HG02588 (cell line): ENCODE results near the gene PHLPP2.
"Not testable (repeated sequence)": the region's sequence is repeated elsewhere in the genome, so short reads cannot be mapped to it uniquely, and the experiment has no call there.

ENCODE experiments used
- ATAC-seq: cut with Tn5 transposase; IDR thresholded peaks from one replicate; pipeline ENCODE4 v1.9.1; 2021; ENCODE audit warnings: mild to moderate bottlenecking, moderate library complexity; ENCODE audit not compliant: unreplicated experiment

The PHLPP2 gene

DNA sequence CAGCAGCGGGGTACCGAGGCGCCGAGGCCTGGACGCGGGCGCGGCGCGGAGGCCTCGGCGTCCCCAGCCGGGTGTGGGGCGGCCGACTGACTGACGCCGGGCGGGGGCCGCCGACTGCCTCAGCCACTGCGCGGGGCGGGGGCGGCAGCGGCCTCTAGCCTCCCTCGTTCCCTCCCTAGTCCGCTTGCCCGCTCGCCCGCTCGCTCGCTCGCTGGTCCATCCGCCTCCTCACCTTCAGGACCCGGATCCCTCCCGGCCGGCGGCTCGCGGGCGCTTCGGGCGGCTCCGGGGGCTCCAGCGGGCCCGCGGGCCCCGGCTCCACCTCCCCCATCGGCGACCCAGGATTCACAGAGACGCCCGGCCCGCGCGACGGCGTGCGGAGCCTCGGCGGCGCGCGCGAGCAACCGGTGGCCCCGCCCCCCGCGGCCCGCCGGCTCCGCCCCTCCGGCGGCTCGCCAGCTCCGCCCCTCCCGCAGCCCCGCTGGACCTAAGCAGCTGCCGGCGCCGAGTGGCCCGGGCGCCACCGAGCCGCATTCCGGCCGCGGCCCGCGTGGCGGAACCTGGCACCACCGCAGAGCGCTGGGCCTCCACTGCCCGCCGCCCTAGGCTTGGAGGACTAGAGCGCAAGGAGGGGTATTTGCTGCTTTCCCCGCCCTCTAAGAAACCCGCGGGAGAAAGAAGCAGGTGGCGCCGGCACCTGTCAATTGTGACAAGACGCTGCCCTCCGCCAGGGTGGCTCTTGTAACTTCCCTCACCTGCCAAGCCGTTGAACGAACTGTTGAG lies 773 bp downstream of the PHLPP2 start:
- ATAC-seq, result peak; percentile 67

DNA sequence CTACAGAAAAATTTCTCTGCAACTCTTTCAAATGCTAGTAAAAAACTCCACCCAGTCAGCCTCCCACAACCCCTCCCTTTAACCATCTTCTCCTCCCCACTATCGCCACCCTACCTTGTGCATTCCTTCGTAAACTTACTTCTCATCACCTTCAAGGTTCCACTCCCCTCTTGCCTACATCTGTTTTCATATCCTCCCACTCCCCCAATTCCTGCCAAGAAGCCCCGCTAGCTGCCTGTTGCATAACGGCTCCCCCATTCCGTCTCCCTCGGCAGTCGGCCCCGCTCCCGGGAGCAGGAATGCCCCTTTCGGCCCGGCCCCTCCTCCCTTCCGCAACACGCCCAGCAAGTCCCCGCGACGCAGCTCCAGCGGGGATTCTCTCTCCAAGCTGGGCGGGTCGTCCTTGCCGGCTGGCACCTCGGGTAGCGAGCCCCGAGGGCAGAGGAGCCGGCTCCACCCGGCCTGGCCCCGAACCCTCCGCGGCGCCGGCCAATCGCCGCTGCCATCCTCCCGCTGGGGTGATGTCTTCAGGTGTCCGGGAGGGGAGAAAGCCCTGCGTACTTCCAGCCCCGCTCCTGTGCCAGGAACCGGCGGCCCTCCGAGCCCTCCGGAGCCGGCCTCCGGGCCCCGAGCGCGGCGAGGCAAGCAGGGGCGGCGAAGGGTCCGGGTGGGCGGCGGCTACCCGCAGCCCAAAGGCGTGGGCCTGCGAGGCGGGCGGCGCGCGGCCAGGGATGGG lies 1.5 kb downstream of the PHLPP2 start:
- peak; percentile 34 for ATAC-seq

DNA sequence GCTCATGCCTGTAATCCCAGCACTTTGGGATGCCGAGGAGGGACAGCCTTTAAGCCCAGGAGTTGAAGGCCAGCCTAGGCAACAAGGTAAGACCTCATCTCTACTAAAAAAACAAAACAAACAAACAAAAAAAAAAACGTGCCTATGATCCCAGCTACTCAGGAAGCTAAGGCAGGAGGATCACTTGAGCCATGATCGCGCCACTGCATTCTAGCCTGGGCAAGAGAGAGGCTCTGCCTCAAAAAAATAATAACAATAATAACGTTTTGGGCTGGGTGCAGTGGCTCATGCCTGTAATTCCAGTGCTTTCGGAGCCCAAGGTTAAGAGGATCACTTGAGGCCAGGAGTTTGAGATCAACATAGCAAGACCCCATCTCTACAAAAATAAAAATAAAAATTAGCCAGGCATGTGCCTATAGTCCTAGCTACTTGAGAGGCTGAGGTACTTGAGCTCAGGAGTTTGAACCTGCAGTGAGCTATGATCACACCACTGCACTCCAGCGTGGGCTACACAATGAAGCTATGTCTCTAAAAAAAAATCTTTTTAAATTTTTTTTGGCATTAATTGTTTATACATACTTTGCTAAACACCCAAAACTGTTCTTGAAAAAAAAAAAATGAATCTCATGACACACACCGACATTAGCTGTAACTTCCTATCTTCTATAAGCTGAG lies 3.3 kb downstream of the PHLPP2 start:
- ATAC-seq, result no peak

DNA sequence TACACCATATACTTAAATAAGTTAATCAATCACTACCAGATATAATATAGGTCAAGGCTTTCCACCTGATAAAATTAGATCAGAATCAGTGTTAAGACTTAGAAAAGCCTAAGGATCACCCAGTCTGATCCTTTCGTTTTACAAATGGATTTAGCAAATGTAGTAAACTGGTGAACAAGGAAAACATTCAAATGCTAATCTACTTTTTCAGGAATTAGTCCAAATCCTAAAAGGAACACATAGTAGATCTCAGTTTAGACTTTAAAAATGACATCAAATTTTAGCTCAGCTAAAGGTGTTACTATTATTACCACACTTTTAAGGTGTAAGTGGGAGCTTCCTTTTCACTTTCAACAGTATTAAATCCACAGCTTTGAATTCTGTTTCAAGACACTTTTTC lies 12.0 kb downstream of the PHLPP2 start:
- ATAC-seq, result no peak

DNA sequence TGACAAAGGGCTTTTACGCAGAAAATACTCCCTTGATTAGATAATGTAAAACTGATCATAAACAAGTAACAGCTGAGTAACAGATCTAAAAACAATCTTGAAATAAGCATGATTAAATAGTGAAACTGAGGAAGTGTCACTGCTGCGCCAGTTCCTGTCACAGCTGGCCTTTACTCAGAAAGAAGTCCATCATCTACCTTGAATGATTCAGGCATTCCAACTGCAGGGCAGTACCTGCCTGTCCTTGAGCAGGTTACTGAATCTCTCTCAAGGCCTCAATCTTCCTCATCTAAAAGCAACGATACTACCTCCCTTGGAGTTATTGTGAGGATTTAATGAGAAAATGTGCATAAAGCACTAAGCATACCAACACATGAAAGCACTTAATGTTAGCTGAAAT lies 12.7 kb downstream of the PHLPP2 start:
- no peak for ATAC-seq

DNA sequence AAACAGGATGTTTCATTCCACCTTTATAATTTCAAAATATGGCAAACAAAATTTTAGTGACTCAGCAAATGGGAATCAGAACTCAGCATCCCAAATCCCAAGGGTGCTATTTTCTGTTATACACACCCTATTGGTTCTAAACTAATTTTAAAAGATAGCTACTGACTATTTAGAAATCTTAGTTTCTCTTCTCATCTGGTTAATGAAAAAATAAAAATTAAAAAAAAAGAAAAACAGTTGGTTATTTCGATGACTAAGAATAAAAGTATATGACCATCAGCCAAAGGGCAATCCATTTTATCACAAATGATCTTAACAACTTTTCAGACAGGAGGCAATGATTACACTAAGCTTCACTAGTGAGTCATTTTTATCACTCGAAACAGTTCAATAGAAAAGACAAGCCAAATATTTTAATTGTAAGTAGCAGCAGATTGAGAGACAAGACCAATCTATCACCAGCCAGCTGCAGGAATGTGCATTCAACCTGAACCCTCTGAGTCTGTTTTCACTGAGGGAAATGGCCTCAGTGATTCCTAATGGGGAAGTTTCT lies 15.2 kb downstream of the PHLPP2 start:
- no peak for ATAC-seq

DNA sequence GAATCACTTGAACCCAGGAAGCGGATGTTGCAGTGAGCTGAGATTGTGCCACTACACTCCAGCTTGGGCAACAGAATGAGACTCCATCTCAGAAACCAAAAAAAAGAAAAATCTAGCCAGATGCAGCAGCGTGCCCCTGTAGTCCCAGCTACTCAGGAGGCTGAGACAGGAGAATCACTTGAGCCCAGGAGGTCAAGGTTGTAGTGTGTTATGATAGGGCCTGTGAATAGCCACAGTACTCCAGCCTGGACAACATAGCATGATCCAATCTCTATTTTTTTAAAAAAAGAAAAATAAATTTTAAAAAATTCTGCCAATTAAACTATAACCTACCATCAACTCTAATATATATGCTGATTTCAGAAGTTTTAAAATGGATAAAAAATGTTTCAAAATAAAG lies 15.8 kb downstream of the PHLPP2 start:
- ATAC-seq, result no peak

DNA sequence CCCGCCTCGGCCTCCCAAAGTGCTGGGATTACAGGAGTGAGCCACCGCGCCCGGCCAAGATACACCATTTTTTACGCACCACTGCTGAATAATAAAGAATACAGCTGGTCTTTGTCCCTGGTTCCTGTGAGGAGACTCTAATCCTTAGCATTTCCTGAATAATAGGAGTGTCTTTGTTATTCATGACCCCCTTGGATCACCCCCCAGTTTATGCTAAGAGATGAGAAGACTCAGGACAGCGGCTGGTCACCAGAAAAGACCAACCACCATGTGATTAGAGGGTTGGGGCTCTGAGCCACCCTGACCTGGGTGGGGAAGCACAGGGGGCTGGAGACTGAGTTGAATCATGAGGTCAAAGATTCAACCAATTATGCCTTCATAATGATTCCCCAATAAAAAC lies 17.3 kb downstream of the PHLPP2 start:
- ATAC-seq, result no peak

DNA sequence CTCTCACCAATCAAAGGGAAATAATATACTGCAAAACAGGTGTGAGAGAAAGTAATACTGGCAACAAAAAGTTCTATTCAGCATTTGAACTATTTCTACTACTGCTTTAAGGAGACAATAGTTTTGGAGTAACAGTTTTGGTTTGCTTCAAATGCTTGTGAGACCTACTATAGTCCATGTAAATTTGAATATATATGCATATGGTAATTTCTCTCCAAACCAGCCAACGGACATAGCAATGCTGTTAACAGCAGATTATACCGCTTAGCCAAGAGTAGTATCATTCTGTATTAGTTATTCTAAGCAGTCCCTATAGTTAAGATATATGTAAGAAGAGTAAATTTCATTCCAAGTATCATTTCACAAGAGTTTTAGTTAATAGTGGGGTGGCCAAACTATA lies 18.5 kb downstream of the PHLPP2 start:
- no peak for ATAC-seq

DNA sequence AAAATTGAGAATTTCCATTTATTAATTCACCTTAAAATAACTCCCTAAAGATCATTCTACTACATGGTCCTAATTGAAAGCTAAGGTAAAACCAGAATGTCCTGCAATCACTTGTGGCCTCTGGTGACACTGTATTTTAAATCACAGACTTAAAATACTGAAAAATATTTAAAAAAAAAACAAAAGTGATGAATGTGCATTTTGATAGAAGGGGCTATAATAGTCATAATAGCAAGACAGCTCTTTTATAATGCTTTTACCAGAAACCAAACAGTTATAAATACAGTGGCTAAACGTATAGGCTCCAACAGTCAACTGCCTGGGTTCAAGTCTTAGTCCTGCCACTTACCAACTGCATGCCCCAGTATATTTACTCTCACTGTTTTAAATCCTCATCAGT lies 21.2 kb downstream of the PHLPP2 start:
- ATAC-seq, result no peak

DNA sequence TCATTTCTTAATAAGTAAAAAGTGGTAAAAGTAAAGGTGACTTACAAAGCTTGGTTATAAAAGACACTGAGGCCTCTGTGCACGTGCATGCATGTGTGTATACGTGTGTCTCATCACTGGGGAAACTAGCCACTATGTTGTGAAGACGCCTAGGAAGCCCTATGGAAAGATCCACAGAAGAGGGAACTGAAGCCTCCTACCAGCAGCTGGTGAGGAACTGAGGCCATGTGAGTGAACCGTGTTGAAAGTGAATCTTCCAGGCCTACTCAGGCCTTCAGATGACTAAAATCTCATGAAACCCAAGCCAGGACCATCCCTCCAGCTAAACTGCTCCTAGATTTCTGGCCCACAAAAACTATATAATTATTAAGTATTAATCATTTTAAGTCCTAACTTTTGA lies 23.7 kb downstream of the PHLPP2 start:
- no peak for ATAC-seq

DNA sequence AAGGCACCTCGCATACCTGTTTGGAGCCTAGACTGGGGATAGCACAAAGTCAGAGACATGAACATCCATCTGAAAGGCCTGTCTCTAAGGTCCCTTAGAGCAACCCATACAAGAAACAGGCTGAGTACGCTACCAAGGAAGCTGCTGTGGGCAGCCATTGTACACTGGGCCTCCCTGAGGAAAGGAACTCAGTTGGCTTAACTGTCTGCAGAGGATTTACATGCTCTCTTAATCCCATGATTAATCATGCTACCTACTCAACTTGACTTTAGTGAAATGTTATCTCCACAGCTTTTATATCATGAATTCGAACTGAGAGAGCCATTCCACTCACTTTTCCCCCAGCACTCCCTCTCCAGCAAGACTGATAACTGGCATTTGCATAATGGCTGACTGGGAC lies 26.0 kb downstream of the PHLPP2 start:
- ATAC-seq, result no peak

DNA sequence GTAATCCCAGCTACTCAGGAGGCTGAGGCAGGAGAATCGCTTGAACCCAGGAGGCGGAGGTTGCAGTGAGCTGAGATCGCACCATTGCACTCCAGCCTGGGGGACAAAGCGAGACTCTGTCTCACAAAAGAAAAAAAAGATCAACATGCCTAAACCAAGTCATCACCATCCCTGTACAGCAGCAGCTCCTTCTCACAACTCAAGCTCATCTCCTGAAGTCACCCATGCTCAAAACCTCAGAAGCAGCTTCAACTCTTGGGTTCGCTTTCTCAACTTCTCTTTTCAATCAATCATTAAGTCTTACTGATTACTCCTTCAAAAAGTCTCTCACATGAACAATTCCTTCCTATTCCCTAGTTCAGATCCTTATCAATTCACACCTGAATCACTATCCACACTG lies 31.3 kb downstream of the PHLPP2 start:
- ATAC-seq, result no peak

DNA sequence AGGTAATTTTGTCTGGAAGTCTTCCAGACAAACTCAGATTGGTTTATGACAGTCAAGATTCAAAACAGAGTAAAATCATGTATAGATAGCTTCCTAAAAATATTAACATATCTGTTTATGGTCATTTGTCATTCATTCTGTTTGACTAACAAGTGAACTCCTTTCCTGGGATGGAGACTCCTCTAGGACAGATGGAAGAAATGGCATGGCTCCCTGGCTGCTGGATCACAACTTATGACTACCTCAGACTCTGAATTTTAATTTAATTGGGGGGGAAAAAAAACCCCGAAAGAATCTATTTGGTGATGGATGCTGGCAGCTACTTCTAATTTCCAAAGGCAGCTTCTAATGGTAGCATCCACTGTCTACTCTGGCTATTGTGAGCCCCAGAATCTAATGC lies 34.6 kb downstream of the PHLPP2 start:
- ATAC-seq, result no peak

DNA sequence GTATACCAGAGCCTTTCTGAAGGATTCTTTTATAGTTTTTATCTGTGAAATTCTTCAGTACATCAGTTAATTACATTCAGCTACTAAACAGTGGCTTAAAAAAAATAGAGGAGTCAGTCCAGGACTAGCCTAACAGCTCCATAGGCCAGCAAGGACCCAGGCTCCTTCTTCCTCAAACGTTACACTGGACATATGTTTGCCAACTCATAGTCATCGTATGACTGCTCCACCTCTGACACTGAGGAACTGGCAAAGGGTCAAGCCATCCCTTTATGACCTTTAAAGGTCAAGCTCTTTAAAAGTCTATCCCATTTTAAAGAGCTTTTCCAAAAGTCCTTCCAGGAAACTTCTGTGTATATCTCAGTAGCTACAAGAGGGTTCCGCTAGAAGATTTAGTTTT lies 36.6 kb downstream of the PHLPP2 start:
- ATAC-seq, result no peak

DNA sequence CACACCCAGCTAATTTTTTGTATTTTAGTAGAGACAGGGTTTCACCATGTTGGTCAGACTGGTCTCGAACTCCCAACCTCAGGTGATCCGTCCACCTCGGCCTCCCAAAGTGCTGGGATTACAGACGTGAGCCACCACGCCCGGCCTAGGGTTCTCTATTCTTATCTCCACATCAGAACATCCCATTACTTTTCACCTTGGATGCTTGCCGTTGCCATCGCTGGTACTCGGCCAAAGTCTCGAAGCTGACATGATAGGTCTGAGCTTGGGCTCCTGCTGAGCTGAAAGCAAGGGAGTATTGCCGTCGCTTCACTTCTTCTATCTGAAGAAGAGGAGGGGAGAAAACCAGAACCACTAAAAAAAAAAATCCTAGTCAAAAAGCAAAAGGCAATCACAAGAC lies 40.2 kb downstream of the PHLPP2 start:
- ATAC-seq, result not testable (repeated sequence)

DNA sequence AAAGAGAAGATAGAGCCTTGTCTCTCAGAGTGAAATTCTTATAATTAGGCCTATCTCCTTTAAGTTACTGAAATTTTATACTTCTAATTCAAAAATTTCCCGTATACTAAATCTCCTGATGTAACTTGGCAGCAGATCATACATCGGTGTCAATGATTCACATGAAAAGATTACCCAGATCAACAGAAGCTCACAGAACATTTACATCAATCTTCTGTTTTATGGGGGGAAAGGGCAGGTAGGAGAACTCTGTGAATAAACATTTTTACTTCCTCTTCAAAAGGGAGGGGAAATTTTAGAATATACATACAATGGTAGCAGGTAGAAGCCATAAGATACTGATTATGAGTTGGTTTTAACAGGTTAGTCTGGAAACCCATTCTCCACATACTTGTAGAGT lies 43.1 kb downstream of the PHLPP2 start:
- ATAC-seq, result no peak

DNA sequence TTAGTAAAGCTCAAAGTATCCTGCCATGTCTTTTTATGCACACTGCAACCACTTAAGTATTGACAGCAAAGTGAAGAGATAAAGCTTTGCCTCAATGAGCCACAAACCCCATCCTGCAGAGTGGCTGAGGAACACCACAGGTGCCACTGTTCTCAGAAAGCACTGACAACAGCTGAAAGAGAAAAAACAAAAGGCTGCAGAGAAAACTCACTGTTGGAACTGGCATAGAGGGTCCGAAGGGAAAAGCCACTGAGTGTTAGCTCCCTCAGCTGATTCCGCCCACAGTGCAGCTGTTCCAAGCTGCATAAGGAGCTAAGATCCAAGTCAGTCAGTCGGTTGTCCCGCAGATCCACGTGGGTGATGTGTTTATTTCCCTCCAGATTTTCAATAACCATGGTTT lies 48.3 kb downstream of the PHLPP2 start:
- ATAC-seq, result no peak

DNA sequence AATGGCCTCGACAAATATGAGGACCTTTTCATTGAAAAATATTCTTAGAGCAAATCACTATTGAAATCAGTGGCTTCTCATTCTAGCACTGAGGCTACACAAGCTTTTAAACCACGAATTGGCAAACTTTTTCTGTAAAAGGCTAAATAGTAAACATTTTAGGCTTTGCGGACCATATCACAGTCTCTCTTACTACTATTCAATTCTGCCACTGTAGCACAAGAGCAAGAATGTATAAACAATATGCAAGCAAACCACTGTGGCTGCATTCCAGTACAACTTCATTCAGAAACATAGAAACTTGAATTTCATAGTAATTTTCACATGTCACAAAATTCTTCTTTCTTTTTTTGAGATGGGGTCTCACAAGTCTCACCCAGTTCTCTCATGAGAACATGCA lies 49.1 kb downstream of the PHLPP2 start:
- no peak for ATAC-seq

DNA sequence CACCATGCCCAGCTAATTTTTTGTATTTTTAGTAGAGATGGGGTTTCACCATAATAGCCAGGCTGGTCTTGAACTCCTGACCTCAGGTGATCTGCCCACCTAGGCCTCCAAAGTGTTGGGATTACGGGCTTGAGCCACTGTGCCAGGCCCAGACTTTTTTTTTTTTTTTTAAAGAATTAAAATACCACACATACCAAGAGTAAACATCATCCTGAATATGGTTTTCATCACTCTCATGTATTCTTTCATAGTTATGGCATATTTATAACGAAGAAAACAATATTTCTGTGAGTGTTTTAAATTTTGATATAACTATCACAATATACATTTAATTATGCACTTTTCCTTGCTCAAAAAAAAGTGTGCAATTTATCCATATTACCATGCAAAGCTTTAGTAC lies 50.3 kb downstream of the PHLPP2 start:
- ATAC-seq, result no peak

DNA sequence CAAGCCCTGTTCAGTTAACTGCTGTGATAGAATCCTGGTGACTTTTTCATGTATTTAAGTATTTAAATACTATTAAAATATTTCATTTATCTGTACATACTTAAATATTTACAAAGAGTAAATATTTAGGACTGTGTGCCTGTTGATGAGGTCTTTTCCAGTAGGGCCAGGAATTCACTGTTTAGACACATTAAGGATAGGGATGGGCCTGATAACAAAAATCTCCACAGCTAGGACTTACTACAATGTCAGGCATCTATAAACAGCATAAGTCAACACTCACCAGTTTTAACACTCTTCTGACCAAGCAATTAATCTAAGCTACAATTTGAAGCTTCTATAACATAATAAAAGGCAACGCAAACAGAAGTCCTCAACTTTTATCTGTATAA lies 50.9 kb downstream of the PHLPP2 start:
- ATAC-seq, result no peak
